ENCODE data around the gene FGF22. TPM values are rescaled to one million over a fixed set of nuclear protein-coding genes. Genes with fewer than 3 reads are reported as not detected.
"Not testable (repeated sequence)": the region's sequence is repeated elsewhere in the genome, so short reads cannot be mapped to it uniquely, and the experiment has no call there.

The FGF22 gene
- total RNA-seq, 4 donors from 2014 or later = 1.4 TPM; not detected in 3

DNA sequence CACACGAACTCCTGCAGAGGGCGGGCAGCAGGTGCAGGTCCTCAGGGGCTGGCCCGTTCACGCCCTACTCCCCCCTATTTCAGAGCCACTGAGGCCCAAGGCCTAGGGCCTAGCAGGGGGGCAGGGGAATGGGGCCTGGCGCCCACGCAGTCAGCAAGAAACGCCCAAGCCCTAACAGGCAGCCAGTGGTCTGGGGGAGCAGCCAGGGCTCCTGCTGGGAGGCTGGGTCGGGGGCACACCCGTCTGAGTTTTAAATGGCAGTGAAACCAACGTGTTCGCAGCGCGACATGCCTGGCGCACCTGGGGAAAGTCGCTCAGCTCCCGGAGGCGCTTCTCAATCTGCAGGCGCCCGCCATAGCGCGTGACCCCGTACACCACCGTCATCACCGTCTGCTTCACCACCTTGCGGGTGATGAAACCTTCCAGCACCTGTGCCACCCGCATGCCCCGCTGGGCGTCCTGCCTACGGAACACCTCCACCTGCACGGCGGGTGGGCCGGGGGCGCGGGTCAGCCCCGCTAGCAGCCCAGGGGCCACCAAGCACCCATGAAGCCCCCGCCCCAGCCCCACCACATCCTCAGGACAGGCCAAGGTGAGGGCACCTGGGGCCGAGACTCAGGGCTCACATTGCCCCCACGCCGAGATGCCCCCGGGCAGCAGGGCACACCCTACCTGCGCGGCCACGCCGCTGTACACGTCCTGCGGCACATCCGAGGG lies 20.2 kb upstream of the FGF22 start:
- intact Hi-C loops (cut with DNase I; ENCODE audit: low total_unique reads) = no loop called here
- Histone ChIP-seq H3K4me3 (no peak overlapping the region), H3K27ac (no peak overlapping the region), H3K9me3 (no peaks in the 10 kb centered on the region), H3K27me3 (no peaks in the 10 kb centered on the region), H3K36me3 (no peaks in the 10 kb centered on the region), H3K4me1 (no peaks in the 10 kb centered on the region)
- no peak for TF ChIP-seq POLR2A (IDR thresholded peaks at IDR 0.05)
- no peak for DNase-seq

DNA sequence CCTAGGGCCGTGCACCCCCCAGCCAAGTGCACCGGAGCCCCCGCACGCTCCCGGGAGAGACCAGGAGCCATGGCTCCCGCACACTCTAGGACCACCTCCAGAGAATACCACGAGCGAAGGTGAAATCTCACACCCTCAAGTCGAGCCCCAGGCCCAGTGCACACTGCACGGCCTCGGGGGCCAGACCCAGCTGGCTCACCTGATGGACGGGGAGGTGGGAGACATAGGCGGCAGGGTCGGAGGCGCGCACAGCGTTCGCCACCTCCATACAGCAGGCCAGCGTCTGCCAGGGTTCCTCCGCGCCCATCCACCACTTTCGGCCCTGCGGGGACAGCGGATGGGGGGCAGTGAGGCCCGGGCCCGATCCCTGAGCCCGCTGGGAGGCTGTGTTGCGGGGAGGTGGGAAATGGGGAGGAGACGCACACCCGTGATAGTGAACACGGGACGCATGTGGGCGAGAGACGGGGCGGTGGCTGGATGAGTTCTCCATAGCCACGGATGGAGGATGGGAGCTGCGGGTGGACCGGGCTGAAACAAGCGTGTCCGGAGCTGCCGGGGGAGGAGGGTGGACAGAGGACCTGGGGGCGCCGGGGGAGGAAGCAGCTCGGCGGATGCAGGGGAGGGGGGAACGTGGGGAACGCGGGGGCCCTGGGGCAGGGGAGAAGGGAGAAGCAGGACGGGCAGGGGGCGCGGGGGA lies 19.4 kb upstream of the FGF22 start:
- TF ChIP-seq POLR2A (IDR thresholded peaks at IDR 0.05) = no peak
- TF ChIP-seq, protein P1, sequence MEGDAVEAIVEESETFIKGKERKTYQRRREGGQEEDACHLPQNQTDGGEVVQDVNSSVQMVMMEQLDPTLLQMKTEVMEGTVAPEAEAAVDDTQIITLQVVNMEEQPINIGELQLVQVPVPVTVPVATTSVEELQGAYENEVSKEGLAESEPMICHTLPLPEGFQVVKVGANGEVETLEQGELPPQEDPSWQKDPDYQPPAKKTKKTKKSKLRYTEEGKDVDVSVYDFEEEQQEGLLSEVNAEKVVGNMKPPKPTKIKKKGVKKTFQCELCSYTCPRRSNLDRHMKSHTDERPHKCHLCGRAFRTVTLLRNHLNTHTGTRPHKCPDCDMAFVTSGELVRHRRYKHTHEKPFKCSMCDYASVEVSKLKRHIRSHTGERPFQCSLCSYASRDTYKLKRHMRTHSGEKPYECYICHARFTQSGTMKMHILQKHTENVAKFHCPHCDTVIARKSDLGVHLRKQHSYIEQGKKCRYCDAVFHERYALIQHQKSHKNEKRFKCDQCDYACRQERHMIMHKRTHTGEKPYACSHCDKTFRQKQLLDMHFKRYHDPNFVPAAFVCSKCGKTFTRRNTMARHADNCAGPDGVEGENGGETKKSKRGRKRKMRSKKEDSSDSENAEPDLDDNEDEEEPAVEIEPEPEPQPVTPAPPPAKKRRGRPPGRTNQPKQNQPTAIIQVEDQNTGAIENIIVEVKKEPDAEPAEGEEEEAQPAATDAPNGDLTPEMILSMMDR (IDR thresholded peaks at IDR 0.05) = no peak
- no peaks in the 10 kb centered on the region for H3K9me3 ChIP-seq
- no peak for DNase-seq
- no peaks in the 10 kb centered on the region for H3K36me3 ChIP-seq
- intact Hi-C loops (cut with DNase I; ENCODE audit: low total_unique reads) = no loop called here
- H3K27ac ChIP-seq = no peak overlapping the region
- no peaks in the 10 kb centered on the region for H3K27me3 ChIP-seq
- H3K4me3 ChIP-seq = no peak overlapping the region
- no peaks in the 10 kb centered on the region for H3K4me1 ChIP-seq

DNA sequence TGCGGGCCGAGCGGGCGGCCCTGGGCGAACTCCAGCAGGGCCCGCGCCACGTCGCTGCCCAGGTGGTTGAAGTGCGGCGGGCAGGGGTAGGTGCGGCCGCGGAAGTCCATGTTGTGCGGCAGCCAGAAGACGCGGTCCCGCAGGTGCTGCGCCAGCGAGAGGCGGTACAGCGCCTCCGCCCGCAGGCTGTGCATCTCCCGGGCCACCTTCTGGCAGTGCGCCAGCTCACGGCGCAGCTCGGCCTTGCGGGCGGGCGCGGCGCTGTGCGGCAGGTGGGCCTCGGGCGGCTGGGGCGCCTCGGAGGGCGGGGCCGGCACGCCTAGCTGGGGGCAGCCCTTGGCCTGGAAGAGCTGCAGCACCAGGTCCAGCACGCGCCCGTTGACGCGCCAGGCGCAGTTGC lies 18.5 kb upstream of the FGF22 start:
- H3K4me1 ChIP-seq; intact Hi-C loops (cut with DNase I; ENCODE audit: low total_unique reads); H3K36me3 ChIP-seq; H3K27ac ChIP-seq; H3K4me3 ChIP-seq; H3K27me3 ChIP-seq; H3K9me3 ChIP-seq; DNase-seq: not testable (repeated sequence)

DNA sequence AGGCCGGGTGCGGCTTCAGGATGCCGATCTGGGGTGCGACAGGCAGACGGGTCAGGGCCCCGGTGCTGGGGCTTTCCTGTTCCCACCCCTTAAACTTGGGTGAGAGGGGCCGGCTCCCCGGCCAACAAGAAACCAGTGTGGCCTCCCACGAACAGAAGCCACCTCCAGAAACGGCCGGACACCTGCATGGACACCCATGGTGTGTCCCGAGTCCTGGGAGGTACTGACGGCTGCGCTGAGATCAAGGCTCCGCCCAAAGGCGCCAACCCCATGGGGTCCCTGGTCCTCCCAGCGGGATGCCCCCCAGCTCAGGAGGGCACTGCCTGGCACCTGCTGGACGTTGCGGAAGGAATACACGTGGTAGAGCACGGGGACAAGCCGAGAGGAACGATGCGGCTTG lies 17.9 kb upstream of the FGF22 start:
- Histone ChIP-seq H3K36me3 (no peaks in the 10 kb centered on the region), H3K27me3 (no peaks in the 10 kb centered on the region)
- intact Hi-C loops (cut with DNase I; ENCODE audit: low total_unique reads) = no loop called here

DNA sequence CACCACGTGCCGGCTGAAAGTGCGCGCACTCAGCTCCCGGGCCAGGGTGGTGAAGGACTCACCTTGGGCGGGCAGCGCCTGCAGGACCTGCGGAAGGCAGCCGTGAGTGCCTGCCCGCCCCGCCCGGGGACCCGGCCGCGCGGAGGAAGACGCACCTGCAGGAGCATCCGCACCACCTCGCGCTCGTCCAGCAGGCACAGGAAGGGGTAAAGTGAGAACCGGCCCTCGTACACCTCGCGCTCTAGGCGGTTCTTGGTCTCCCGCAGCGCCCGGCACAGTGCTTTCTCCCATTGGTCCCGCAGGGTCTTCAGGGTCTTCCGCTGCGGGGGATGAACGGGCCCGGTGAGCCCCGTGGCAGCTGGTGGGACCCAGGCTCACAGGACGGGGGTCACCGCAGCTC lies 17.0 kb upstream of the FGF22 start:
- no peaks in the 10 kb centered on the region for H3K36me3 ChIP-seq
- intact Hi-C loops (cut with DNase I; ENCODE audit: low total_unique reads) = no loop called here
- no peak for DNase-seq
- no peaks in the 10 kb centered on the region for H3K9me3 ChIP-seq
- TF ChIP-seq POLR2A (IDR thresholded peaks at IDR 0.05) = no peak
- TF ChIP-seq, protein P1 (IDR thresholded peaks at IDR 0.05) = no peak
- no peaks in the 10 kb centered on the region for H3K4me1 ChIP-seq
- no peaks in the 10 kb centered on the region for H3K27me3 ChIP-seq
- H3K4me3 ChIP-seq = no peak overlapping the region
- no peak overlapping the region for H3K27ac ChIP-seq

More for the DNA sequence above, 17.9 kb upstream of the FGF22 start:
- no peak for DNase-seq
- Histone ChIP-seq H3K4me3 (no peak overlapping the region), H3K9me3 (no peaks in the 10 kb centered on the region), H3K4me1 (no peaks in the 10 kb centered on the region), H3K27ac (no peak overlapping the region)
- TF ChIP-seq, protein P1 (IDR thresholded peaks at IDR 0.05) = no peak
- no peak for TF ChIP-seq POLR2A (IDR thresholded peaks at IDR 0.05)

DNA sequence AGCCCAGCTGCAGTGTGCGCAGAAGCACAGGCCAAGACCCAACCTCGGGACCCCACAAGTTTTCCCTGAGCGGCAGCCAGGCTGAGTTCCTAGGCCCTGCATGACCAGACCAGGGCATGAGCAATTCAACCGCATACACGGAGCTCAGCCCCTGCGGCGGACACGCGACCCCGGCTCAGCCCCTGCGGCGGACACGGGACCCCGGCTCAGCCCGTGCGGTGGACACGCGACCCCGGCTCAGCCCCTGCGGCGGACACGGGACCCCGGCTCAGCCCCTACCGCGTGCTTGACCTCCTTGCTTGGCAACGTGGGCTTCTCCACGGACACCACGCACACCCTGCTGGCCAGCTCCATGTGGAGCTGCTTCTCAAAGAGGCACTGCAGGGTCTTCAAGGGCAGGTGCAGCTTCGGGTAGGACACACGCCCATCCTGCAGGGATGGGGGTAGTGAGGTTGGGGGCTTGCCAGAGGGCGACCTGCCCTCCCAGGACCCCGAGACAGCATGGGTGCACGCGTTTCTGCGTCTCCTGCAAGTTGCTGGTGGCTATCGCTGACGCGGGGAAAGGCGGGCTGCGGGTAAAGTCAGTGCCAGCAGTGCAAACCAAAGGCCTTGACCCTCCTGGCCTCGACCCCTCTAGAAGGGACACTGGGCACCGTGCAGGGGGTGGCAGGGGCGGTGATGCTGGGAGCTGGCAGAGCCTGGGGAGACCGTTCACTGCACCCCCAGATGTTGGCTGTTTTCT lies 16.3 kb upstream of the FGF22 start:
- H3K36me3 ChIP-seq = no peaks in the 10 kb centered on the region
- no peak overlapping the region for H3K4me3 ChIP-seq
- no peaks in the 10 kb centered on the region for H3K9me3 ChIP-seq
- DNase-seq = no peak
- no peaks in the 10 kb centered on the region for H3K4me1 ChIP-seq
- TF ChIP-seq, protein P1 (IDR thresholded peaks at IDR 0.05) = no peak
- no peak for TF ChIP-seq POLR2A (IDR thresholded peaks at IDR 0.05)
- no peak overlapping the region for H3K27ac ChIP-seq
- no peaks in the 10 kb centered on the region for H3K27me3 ChIP-seq
- intact Hi-C loops (cut with DNase I; ENCODE audit: low total_unique reads) = no loop called here
